Peyer's patch (tissue), 4 donors: Measurements from ENCODE around the gene LTBP2.

Experiments
- POLR2A ChIP-seq, 2 donors: fragments of 450-650 bp; IDR thresholded peaks; one replicate each; pipeline ENCODE4 v1.5.1; 2017; ENCODE audit warnings: antibody characterized with exemption in 2 of 2, mild to moderate bottlenecking in 2 of 2, moderate library complexity in 2 of 2
- TF ChIP-seq, protein P1 (sequence below), 6 experiments: fragments of 450-650 bp in 4 of 6; fragments of 200-600 bp in 2 of 6; sonication (generic) in 1 of 6; IDR thresholded peaks; one replicate each; pipeline ENCODE4 v1.5.1; 2017 to 2019; ENCODE audit warnings: antibody characterized with exemption in 6 of 6, mild to moderate bottlenecking in 3 of 6, moderate library complexity in 1 of 6

DNA sequence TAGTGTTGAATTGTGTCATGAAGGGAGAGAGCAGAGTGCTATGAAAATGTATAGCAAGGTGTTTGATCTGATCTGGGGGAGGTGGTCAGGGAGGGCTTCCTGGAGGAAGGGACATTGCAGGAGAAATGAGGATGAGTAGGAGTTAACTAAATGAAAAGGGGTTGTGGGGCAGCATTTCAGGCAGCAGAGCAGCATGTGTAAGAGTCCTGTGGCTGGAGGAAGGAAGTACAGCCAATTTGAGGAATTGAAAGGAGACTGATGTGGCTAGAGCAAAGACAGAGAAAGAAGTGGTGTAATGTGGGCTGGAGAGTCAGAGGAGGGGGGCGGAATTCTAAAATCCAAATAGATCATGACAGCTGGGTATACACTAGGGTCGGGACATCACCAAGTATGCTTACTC lies 139.4 kb downstream of the LTBP2 start:
- TF ChIP-seq, protein P1, sequence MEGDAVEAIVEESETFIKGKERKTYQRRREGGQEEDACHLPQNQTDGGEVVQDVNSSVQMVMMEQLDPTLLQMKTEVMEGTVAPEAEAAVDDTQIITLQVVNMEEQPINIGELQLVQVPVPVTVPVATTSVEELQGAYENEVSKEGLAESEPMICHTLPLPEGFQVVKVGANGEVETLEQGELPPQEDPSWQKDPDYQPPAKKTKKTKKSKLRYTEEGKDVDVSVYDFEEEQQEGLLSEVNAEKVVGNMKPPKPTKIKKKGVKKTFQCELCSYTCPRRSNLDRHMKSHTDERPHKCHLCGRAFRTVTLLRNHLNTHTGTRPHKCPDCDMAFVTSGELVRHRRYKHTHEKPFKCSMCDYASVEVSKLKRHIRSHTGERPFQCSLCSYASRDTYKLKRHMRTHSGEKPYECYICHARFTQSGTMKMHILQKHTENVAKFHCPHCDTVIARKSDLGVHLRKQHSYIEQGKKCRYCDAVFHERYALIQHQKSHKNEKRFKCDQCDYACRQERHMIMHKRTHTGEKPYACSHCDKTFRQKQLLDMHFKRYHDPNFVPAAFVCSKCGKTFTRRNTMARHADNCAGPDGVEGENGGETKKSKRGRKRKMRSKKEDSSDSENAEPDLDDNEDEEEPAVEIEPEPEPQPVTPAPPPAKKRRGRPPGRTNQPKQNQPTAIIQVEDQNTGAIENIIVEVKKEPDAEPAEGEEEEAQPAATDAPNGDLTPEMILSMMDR (IDR thresholded peaks at IDR 0.05), result no peak
- TF ChIP-seq POLR2A (IDR thresholded peaks at IDR 0.05), result no peak
